Measurements from ENCODE around the gene EP400. TPM values are rescaled to one million over a fixed set of nuclear protein-coding genes. Genes with fewer than 3 reads are reported as not detected.

Gene EP400
- total RNA-seq, 2 experiments from 2014 or later, result 42.2 to 43.4 TPM

- Mint-ChIP-seq H3K4me1 (peaks cover 2% of the 10 kb centered on the region), H3K27ac (no peak overlapping the region), H3K36me3 (ENCODE audit: low read depth) (peaks cover 25% of the 10 kb centered on the region), H3K9me3 (no peaks in the 10 kb centered on the region), H3K27me3 (no peaks in the 10 kb centered on the region), H3K4me3 (no peak overlapping the region)
- POLR2A ChIA-PET, result no interaction called here
- no peak for DNase-seq
- CTCF ChIA-PET, result no interaction called here
These were observed 54.1 kb downstream of the EP400 start for GRCh38 chr12:132003846-132004245.

DNA sequence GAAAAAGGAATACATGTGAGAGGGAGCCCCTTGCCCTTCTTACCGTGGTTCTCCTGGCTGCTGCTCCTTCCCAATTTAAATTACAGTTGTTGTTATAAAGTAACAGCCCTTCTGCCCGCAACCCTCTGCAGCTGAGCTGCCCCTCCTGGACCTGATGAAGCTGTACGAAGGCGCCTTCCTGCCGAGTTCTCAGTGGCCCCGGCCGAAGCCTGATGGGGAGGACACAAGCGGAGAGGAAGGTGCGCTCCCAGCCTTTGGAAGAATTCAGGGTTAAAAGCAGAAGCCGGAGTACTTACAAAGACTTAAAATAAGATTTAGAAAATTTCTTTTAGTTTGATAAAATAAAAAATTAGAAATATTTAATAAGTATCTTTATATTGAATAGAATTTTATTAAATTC lies 55.2 kb downstream of the EP400 start:
- no peaks in the 10 kb centered on the region for H3K27me3 Mint-ChIP-seq
- CTCF ChIA-PET, result no interaction called here
- H3K27ac Mint-ChIP-seq, result no peak overlapping the region

DNA sequence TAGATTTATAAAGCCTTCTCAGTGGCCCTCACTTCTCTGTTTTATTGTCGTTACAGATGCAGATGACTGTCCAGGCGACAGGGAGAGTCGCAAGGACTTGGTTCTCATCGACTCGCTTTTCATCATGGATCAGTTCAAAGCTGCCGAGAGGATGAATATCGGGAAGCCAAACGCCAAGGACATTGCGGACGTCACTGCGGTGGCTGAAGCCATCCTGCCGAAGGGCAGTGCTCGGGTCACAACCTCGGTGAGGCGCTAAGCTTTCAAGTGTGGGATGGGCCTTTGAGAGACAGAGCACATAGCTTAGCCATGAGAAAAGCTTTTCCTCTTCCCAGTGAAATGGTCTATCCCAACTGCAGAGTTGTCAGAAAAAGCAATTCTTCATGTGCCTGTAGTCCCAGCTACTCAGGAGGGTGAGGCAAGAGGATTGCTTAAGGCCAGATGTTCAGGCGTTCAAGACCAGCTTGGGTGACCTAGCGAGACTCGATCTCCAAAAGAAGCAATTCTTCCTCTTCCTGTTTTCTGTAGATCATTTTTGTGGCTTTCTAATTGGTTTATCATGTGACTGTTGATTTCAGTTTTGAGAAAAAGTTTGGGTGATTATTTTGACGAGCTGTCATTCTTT lies 56.4 kb downstream of the EP400 start:
- ChIA-PET CTCF (interaction anchor here (1.3 kb wide), 1 partner anchor 155 kb away, joined by 3 read pairs; no protein-coding TSS in a partner anchor), POLR2A (no interaction called here)
- no peaks in the 10 kb centered on the region for H3K9me3 Mint-ChIP-seq
- peaks cover 26% of the 10 kb centered on the region for H3K36me3 Mint-ChIP-seq (ENCODE audit: low read depth)
- H3K4me1 Mint-ChIP-seq, result peaks cover 2% of the 10 kb centered on the region
- no peaks in the 10 kb centered on the region for H3K27me3 Mint-ChIP-seq
- peak overlapping the region; percentile 6 for H3K27ac Mint-ChIP-seq
- H3K4me3 Mint-ChIP-seq, result no peak overlapping the region
- DNase-seq, result no peak

More for the DNA sequence above, 55.2 kb downstream of the EP400 start:
- Mint-ChIP-seq H3K4me1 (peaks cover 2% of the 10 kb centered on the region), H3K36me3 (ENCODE audit: low read depth) (peaks cover 25% of the 10 kb centered on the region), H3K4me3 (no peak overlapping the region), H3K9me3 (no peaks in the 10 kb centered on the region)
- POLR2A ChIA-PET, result no interaction called here
- no peak for DNase-seq

GRCh38 chr12:132007041-132007440 lies 57.3 kb downstream of the EP400 start:
- Mint-ChIP-seq H3K9me3 (no peaks in the 10 kb centered on the region), H3K27ac (no peak overlapping the region), H3K4me1 (peaks cover 2% of the 10 kb centered on the region), H3K27me3 (no peaks in the 10 kb centered on the region), H3K36me3 (ENCODE audit: low read depth) (peaks cover 35% of the 10 kb centered on the region), H3K4me3 (no peak overlapping the region)
- CTCF ChIA-PET, result no interaction called here
- POLR2A ChIA-PET, result no interaction called here
- no peak for DNase-seq

DNA sequence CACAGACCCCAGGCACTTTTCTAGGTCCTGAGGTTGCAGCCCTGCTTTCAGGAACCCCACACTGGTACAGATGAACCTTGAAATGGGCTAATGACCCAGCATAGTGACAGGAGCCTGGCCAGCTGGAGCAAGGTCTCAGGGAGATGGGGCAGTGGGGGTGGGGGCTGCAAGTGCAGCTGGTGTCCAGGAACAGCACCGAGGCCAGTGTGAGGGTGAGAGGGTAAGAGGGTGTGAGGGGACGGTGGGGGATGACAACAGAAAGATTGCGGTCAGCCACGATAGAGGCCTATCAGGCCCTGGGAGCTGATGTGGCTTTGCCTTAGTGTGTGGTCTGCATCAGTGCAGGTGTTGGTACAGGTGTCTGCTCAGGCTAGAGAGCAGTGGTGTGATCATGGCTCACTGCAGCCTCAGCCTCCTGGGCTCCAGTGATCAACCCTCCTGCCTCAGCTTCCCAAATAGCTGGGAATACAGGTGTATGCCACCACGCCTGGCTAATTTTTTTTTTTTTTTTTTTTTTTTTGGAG lies 59.7 kb downstream of the EP400 start:
- POLR2A ChIA-PET, result interaction anchor here (1.3 kb wide), 1 partner anchor 12 kb away, joined by 4 read pairs; no protein-coding TSS in a partner anchor
- CTCF ChIA-PET, result interaction anchor here (0.6 to 0.7 kb wide), 3 partner anchors 185 to 652 kb away, joined by 3 to 4 read pairs (median 3); no protein-coding TSS in a partner anchor
- H3K36me3 Mint-ChIP-seq (ENCODE audit: low read depth), result peaks cover 52% of the 10 kb centered on the region

DNA sequence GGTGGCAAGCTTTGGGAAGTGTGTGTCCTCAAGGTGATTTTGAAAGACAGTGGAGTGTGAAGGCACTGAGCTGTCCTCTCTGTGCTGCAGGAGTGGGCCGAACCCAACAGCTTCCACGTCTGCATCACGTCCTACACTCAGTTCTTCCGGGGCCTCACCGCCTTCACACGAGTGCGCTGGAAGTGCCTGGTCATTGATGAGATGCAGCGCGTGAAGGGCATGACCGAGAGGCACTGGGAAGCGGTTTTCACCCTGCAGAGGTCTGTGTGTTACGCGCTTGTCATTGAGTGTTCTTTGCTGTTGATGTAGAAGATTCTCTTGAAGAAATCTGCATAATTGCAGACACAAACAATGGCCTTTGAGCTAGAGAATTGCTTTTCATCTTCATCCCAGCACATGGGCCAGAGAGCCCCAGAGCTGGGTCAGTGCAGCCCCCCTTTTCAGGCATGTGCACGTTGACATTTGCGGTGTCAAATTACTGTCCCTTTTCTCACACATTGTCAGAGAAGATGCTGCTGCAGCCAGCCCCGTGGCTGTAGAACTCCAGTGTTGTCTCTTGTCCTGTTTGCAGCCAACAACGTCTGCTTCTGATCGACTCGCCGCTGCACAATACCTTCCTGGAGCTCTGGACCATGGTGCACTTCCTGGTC lies 63.3 kb downstream of the EP400 start:
- ChIA-PET CTCF (no interaction called here), POLR2A (no interaction called here)
- Mint-ChIP-seq H3K9me3 (no peaks in the 10 kb centered on the region), H3K27me3 (no peaks in the 10 kb centered on the region), H3K36me3 (ENCODE audit: low read depth) (peaks cover 58% of the 10 kb centered on the region), H3K4me3 (no peak overlapping the region), H3K4me1 (no peaks in the 10 kb centered on the region), H3K27ac (no peak overlapping the region)
- no peak for DNase-seq

More for the DNA sequence above, 59.7 kb downstream of the EP400 start:
- H3K27me3 Mint-ChIP-seq, result no peaks in the 10 kb centered on the region
- H3K9me3 Mint-ChIP-seq, result no peaks in the 10 kb centered on the region
- no peak overlapping the region for H3K27ac Mint-ChIP-seq
- no peak for DNase-seq
- H3K4me1 Mint-ChIP-seq, result peaks cover 2% of the 10 kb centered on the region
- no peak overlapping the region for H3K4me3 Mint-ChIP-seq

GRCh38 chr12:132014092-132014914 lies 64.6 kb downstream of the EP400 start:
- no peak for DNase-seq
- POLR2A ChIA-PET, result interaction anchor here (0.5 kb wide), 1 partner anchor 30 kb away, joined by 3 read pairs; no protein-coding TSS in a partner anchor
- H3K36me3 Mint-ChIP-seq (ENCODE audit: low read depth), result peaks cover 60% of the 10 kb centered on the region

GRCh38 chr12:132014915-132015280 lies 65.2 kb downstream of the EP400 start:
- ChIA-PET POLR2A (no interaction called here), CTCF (no interaction called here)
- Mint-ChIP-seq H3K36me3 (ENCODE audit: low read depth) (peaks cover 64% of the 10 kb centered on the region), H3K9me3 (no peaks in the 10 kb centered on the region), H3K27me3 (no peaks in the 10 kb centered on the region), H3K4me3 (no peak overlapping the region), H3K27ac (no peak overlapping the region), H3K4me1 (no peaks in the 10 kb centered on the region)
- no peak for DNase-seq

More at GRCh38 chr12:132014092-132014914, 64.6 kb downstream of the EP400 start:
- no peaks in the 10 kb centered on the region for H3K27me3 Mint-ChIP-seq
- no peak overlapping the region for H3K27ac Mint-ChIP-seq
- CTCF ChIA-PET, result no interaction called here
- no peaks in the 10 kb centered on the region for H3K4me1 Mint-ChIP-seq
- H3K4me3 Mint-ChIP-seq, result no peak overlapping the region
- H3K9me3 Mint-ChIP-seq, result no peaks in the 10 kb centered on the region

DNA sequence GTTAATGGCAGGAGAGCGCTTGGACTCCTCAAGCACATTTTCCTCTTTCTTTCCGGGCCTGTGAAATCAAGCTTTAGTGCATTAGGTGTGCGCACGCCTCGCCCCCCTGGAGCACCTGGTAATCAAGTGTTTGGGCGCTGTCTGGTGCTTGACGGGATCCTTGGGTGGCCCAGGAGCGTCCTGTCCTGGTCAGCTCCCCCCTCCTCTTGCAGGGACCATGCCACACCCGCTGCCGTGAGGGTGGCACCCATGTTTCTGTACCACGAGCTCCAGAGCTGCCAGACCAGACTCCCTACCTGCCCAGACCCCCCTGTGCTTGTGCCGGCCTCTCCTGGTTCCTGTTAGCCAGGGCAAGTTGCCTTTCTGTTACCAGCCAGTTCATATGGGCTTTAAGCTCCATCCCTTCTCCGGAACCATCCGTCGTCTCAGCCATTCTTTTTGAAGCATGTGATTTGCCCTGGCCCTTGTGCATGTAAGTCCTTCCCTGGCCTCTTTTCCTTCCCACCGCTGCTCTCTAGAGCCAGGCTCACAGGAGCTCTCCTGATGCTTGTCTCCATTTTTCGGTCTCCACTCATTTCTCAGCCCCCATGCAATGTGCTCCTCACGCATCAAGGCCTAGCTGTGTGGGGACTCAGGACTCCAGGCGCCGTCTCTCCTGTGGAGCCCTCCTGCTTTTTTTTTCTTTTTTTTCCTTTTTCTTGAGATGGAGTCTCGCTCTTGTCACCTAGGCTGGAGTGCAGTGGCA lies 66.1 kb downstream of the EP400 start:
- Mint-ChIP-seq H3K9me3 (no peaks in the 10 kb centered on the region), H3K4me3 (no peak overlapping the region), H3K36me3 (ENCODE audit: low read depth) (peaks cover 67% of the 10 kb centered on the region), H3K4me1 (no peaks in the 10 kb centered on the region), H3K27me3 (no peaks in the 10 kb centered on the region), H3K27ac (no peak overlapping the region)
- no peak for DNase-seq
- ChIA-PET POLR2A (no interaction called here), CTCF (no interaction called here)

DNA sequence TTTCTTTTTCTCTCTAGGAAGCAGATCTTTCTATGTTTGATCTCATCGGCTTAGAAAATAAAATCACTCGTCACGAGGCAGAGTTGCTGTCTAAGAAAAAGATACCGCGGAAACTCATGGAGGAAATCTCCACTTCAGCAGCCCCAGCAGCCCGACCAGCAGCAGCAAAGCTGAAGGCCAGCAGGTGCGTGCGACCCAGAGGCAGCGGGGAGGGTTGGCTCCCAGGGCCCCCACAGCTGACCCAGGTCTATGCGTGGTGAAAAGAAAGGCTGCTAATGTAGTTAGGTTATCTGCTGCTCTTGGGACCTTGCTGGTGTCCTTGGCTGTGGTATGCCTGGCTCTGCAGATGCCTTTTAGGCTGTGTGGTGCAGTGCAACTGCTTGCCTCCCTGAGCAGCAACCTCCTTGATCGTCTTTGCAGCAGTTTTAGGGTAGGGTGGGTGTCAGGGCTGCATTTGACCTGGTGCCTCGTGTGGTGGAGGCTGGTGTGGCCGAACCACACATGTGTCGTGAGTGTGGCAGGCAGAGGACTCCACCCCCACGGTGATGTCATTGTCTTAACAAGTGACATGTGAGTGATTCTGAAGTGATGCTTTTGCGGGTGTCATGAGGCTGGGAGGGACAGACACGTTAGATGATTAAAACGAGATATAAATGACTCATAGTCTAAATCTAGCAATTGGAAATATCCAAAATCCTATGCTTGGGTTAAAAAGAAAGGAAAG lies 68.6 kb downstream of the EP400 start:
- H3K4me3 Mint-ChIP-seq, result no peak overlapping the region
- ChIA-PET CTCF (no interaction called here), POLR2A (no interaction called here)
- H3K9me3 Mint-ChIP-seq, result no peaks in the 10 kb centered on the region
- H3K36me3 Mint-ChIP-seq (ENCODE audit: low read depth), result peaks cover 54% of the 10 kb centered on the region
- H3K27me3 Mint-ChIP-seq, result no peaks in the 10 kb centered on the region
- no peaks in the 10 kb centered on the region for H3K4me1 Mint-ChIP-seq
- H3K27ac Mint-ChIP-seq, result no peak overlapping the region
- no peak for DNase-seq

DNA sequence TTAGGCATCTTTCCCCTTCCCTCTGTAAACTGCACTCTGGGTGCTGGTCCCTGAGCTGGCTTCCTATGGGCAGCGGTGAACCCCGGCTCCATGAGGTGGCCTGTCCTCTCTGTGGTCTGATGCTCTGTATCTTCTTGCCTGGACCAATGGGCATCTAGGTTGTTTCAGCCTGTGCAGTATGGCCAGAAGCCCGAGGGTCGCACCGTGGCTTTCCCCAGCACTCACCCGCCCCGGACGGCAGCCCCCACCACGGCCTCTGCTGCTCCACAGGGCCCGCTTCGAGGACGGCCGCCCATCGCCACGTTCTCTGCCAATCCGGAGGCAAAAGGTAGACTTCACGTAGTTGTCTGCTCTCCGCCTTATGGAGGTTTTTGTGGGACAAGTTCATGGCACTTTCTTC lies 70.1 kb downstream of the EP400 start:
- H3K9me3 Mint-ChIP-seq, result no peaks in the 10 kb centered on the region
- CTCF ChIA-PET, result no interaction called here
- no peak for DNase-seq
- no peaks in the 10 kb centered on the region for H3K27me3 Mint-ChIP-seq
- H3K4me1 Mint-ChIP-seq, result no peaks in the 10 kb centered on the region
- POLR2A ChIA-PET, result no interaction called here
- H3K27ac Mint-ChIP-seq, result no peak overlapping the region
- no peak overlapping the region for H3K4me3 Mint-ChIP-seq
- H3K36me3 Mint-ChIP-seq (ENCODE audit: low read depth), result peaks cover 55% of the 10 kb centered on the region

- ChIA-PET POLR2A (no interaction called here), CTCF (no interaction called here)
- H3K9me3 Mint-ChIP-seq, result no peaks in the 10 kb centered on the region
- H3K4me3 Mint-ChIP-seq, result no peak overlapping the region
- no peaks in the 10 kb centered on the region for H3K4me1 Mint-ChIP-seq
- no peaks in the 10 kb centered on the region for H3K27me3 Mint-ChIP-seq
- H3K36me3 Mint-ChIP-seq (ENCODE audit: low read depth), result peaks cover 57% of the 10 kb centered on the region
- no peak for DNase-seq
- H3K27ac Mint-ChIP-seq, result no peak overlapping the region
These were observed 70.5 kb downstream of the EP400 start for GRCh38 chr12:132020292-132020691.
